Activated CD8-positive, alpha-beta memory T cell treated with anti-CD3 and anti-CD28 coated beads, Interleukin-2, amount 50 U/mL, for 1 hour (primary cell): ENCODE measurements around the gene SORBS1.

Source experiments
- DNase-seq: peaks from one replicate; pipeline ENCODE4 v3.0.0-alpha.2; 2020; ENCODE audit errors: extremely low read depth

SORBS1 gene

GRCh38 chr10:95315509-95315908 is 245.7 kb downstream of the SORBS1 start:
- DNase-seq: no peak

DNA sequence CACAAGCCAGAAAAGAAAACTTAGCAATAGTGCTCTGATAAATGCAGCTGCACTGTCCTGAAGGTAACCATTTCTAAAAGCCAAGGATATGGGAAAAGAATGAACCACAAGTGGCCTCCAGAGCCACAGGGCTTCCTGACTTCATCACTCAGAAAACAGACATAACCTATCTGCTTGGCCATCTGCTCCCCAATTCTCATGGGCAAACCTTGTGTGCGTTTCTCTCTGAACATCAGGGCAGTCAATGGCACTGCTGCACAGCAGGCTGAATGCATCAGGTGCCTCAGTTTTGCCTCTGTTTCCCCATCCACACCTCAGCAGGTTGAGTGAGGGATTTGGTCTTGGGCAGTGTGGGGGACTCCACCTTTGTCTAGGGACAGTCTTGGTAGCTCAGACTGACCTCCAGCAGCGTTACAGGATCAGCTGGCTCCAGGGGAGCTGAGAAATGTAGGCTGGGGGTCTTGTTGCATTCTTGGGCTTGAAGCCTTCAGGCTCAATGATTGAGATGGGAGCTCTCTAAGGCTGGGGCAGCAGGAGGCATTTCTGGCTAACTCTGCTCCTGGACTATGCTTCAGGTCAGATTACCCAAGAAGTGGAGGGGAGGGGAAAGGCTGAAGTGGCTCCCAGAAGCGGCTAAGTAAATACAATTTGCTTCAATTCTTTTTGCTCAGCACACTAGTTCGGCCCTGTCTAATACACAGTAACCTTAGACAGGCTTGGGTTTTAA is 246.8 kb downstream of the SORBS1 start:
- DNase-seq: no peak

GRCh38 chr10:95312986-95313495 is 248.1 kb downstream of the SORBS1 start:
- no peak for DNase-seq

GRCh38 chr10:95312257-95312656 is 248.9 kb downstream of the SORBS1 start:
- DNase-seq: no peak

DNA sequence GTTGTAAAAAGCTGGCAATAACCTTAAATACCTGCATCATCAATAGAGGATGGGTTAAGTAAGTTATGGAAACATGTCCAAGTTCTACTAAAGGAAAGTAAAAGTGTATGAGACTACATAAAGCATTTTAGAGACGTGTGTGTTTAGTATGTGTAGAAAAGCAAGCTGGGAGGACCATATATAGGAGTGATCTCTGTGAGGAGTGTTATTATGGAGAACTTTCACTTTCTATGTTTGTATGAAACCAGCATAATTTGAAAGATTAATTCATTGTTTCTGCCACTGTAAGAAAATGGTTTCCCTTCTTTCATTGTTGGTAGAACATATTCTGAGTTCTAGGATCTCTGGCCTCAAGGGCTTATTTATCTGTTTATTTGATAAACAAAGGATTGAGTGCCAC is 251.2 kb downstream of the SORBS1 start:
- no peak for DNase-seq

- DNase-seq: no peak
Measured at GRCh38 chr10:95308389-95309302, 252.5 kb downstream of the SORBS1 start.

DNA sequence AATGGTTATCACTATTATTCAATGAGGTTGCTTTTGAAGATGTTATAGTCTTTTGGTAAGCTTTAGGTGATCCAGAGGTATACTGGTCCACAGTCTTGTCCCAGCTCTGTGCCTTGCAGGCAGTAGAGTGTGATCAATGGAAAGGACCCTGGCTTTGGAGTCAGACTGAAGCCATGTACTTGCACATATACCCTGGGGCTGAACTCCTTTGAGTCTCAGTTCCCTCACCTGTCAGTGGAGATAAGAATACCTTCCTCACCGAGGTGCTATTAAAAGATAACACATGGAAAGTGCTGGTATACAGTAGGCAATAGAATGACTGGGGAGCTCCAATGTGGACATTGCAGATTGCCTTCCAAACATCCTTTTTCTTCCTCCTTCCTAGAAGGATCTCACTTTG is 254.3 kb downstream of the SORBS1 start:
- DNase-seq: no peak

GRCh38 chr10:95306318-95306650 is 254.9 kb downstream of the SORBS1 start:
- DNase-seq: no peak

DNA sequence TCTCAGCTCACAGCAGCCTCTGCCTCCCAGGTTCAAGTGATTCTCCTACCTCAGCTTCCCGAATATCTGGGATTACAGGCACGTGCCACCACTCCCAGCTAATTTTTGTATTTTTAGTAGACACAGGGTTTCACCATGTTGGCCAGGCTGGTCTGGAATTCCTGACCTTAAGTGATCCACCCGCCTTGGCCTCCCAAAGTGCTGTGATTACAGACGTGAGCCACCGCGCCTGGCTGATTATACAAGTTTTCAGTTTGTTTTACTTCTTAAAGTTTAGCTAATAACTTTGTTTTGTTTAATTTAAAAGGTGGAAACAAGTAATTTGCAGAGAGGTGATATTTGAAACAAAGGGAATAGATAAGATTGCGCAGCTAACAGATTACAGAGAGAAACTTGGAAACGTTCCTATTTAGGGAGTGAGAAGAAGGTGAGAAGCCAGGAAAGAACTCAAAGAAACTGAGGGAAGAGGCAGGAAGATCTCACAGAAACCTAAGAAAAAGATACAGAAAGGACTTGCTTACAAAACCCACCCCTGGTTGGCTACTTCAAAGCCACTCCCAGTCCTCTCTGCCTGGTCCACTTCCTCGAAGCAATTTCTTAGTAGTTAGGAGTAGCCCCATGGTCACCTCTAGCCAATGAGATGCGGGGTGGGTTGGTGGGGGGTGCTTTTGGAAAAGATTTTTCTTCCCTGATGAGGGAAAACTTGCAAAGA is 255.4 kb downstream of the SORBS1 start:
- no peak for DNase-seq

DNA sequence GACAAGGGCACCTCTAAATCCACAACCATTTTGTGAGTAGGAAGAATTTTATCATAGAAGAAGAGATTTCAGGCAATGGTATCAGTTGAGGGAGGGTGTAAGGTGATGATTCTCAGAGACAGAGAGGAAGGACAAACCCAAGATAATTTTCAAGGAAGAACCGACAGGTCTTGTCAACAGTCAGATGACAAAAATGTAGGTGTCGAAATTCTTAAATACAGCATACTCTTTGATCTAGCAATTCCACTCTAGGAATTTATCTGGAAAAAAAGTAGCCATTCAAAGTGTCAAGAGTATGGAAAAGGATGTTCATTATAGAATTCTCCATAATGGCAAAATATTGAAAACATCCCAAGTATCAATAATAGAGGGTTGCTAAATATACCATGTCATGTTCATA is 256.2 kb downstream of the SORBS1 start:
- no peak for DNase-seq

GRCh38 chr10:95304463-95304862 is 256.7 kb downstream of the SORBS1 start:
- no peak for DNase-seq

GRCh38 chr10:95303950-95304349 is 257.2 kb downstream of the SORBS1 start:
- no peak for DNase-seq

GRCh38 chr10:95303535-95303934 is 257.6 kb downstream of the SORBS1 start:
- DNase-seq: no peak

GRCh38 chr10:95300022-95300539 is 261.1 kb downstream of the SORBS1 start:
- DNase-seq: no peak

DNA sequence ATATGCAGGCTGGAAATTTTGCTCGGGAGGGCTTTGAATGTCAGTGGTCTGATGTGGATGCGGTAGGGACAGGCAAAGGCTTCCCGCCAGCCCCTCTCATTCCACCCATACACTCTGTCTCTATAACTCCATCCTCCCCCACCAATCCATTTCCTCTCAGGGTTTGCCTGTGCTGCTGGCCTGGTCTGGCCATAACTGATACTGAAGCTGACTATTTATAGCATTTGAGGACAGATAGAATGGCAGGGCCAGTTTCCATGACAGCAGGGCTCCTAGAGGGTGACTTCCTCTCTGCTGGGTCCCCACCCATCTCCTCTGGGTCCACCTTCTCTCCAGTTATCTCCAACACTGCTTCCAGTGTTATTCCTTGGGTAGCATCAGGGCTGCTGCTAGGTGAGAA is 263.8 kb downstream of the SORBS1 start:
- no peak for DNase-seq

- no peak for DNase-seq
Measured at GRCh38 chr10:95296764-95297163, 264.4 kb downstream of the SORBS1 start.

- DNase-seq: no peak
Measured at GRCh38 chr10:95295031-95295755, 266.0 kb downstream of the SORBS1 start.

DNA sequence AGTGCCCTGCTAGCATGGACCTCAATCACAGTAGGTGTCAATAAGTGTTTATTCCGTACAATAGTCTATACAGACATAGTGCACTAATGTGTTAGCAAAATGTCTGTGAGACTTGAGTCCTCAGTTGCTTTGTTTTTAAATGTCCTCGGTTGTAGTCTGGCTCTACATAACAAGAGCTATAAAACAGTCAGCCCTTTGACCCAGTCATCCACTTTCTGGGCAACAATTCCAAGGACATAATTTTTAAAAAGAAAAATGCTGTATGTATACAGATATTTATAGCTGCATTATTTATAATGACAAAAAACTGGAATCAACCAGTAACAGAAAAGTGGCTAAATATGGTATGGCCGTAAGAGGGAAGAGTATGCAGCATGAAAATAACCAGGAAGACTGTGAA is 267.5 kb downstream of the SORBS1 start:
- no peak for DNase-seq

DNA sequence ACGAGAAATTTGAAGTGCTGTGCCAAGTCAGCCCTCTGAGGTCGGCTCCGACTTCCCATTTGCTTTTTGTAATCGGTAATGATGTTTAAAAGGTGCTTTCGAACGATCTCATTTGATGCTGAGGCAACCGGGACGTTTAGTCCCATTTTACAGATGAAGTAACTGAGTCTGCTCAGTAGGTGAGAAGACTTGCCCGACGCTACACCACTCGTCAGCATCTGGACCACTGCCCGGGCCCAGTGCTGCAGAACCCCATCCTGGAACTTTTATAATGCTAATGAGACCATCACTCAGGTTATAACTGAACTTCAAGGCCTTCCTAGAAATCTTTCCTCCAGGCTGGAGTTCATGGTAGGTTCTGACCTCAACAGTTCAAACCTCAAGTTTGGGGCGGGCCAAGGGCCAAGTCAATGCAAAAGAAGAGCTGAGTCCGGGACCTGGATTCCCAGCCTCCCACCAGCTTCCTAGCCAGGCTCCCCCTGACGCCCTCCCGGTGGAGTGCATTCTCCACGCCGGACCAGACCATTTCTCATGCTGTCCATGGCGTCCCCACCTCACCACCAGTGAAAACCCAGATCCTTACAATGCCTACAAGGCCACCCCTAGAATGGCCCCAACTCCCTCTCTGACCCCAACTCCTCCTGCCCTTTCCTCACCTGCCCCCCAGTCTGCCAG is 269.7 kb downstream of the SORBS1 start:
- no peak for DNase-seq

GRCh38 chr10:95290461-95291364 is 270.5 kb downstream of the SORBS1 start, which contains the start of gene PDLIM1:
Gene PDLIM1 (minus strand): TSS chr10:95291003. CDS start chr10:95290915, 88 bp downstream.
- no peak for DNase-seq
